ENCODE measurements around the gene MXRA8.
A peak's percentile ranks its signal among the peaks of the same experiment; 100 is the strongest.

MXRA8 gene

DNA sequence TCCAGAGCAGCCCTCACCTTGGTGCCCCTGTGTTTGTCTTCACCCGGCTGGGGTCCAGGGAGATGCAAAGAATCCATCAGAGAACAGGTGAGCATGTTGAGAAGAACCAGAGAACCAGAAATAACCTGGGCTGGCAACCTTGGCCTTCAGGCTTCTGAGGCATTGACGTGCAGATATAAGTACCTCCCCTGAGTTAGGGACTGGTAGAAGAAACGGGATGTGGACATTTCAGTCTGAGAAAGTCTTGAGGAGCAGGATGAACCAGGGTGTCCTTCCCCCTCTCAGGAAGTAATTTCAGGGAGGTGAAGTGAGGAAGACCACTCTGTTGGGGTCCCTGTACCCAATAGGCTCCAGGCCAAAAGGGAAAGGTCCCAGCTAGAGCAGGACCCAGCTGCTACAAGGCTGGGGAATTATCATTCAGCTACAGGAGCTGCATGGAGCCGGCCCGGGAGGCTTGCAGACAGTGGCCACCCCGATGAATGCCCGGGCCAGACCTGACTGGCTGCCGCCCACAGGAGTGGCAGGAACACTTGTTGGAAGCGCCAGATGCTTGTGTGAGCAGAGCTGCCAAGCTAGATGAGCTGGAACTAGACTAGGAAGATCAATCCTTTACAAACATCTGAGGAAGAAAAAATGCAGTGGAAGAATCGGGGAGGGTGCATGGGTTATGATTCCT, 18.3 kb upstream of the MXRA8 start:
- DNase-seq (ENCODE audit: low read depth, low spot score), result no peak
- H3K9ac ChIP-seq (ENCODE audit: insufficient read length, low read depth), result no peak overlapping the region
- no peaks in the 10 kb centered on the region for H3K9me3 ChIP-seq (ENCODE audit: insufficient read depth, low read length)
- H3K36me3 ChIP-seq (ENCODE audit: insufficient read depth, insufficient read length, low read length), result peaks cover 42% of the 10 kb centered on the region
- TF ChIP-seq YY1 (IDR thresholded peaks at IDR 0.05; ENCODE audit: insufficient read depth, insufficient read length) (no peak), ZNF274 (IDR thresholded peaks at IDR 0.05; ENCODE audit: low read depth, low read length) (no peak), SUZ12 (IDR thresholded peaks at IDR 0.05; ENCODE audit: extremely low read depth, insufficient read depth, insufficient read length) (no peak)
- H3K4me1 ChIP-seq (ENCODE audit: insufficient read depth, insufficient read length), result peaks cover 3% of the 10 kb centered on the region
- H3K4me3 ChIP-seq (ENCODE audit: insufficient read length, low read depth), result no peak overlapping the region
- no peaks in the 10 kb centered on the region for H3K27me3 ChIP-seq (ENCODE audit: insufficient read depth, insufficient read length)

DNA sequence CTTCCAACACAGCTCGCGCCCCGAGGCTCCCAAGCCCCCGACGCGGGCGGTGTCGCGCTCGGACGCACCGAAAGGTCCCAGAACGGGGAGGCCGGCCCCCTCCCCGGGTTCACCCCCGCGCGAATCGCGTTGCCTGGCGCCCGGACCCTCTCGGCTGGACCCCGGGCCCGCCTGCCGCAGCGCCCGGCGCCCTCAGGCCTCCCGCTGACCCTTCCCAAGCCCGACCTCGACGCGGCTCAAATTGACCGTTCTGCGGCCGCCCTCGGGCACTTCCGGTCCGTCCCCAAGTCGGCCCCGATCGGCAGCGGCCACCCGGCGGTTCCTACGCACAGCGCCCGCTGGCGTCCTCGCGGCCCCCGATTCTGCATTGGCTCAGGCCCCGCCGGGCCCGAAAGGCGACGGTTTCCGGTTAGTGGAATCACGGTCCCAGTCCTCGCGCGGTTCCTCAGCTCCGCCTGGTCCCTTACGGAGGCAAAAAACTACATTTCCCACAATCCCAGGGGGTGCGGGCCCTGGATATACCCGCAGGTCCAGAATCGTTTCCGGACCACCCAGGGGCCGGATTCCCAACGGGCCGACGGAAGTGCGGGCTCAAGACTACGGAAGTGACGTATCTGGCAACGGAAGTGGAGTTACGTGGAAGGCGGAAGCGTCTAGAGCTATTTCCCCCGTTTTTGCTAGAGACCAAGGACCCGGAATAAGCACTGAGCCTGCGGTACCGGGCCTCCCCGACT, 16.7 kb upstream of the MXRA8 start, which contains the start of gene AURKAIP1:
Gene AURKAIP1 (minus strand): TSS at position 279 of the 734 bp plus-strand sequence. CDS start 451 bp downstream, outside the sequence.
- Histone ChIP-seq H3K36me3 (ENCODE audit: insufficient read depth, insufficient read length, low read length) (peaks cover 42% of the 10 kb centered on the region), H3K4me3 (ENCODE audit: insufficient read length, low read depth) (peak within 1 kb of the TSS; percentile 92), H3K9ac (ENCODE audit: insufficient read length, low read depth) (peak within 1 kb of the TSS; percentile 90), H3K9me3 (ENCODE audit: insufficient read depth, low read length) (no peaks in the 10 kb centered on the region), H3K4me1 (ENCODE audit: insufficient read depth, insufficient read length) (peaks cover 3% of the 10 kb centered on the region), H3K27me3 (ENCODE audit: insufficient read depth, insufficient read length) (no peaks in the 10 kb centered on the region)
- DNase-seq (ENCODE audit: low read depth, low spot score), result peak; percentile 96
- TF ChIP-seq YY1 (IDR thresholded peaks at IDR 0.05; ENCODE audit: insufficient read depth, insufficient read length), result no peak
- no peak for TF ChIP-seq ZNF274 (IDR thresholded peaks at IDR 0.05; ENCODE audit: low read depth, low read length)
- TF ChIP-seq SUZ12 (IDR thresholded peaks at IDR 0.05; ENCODE audit: extremely low read depth, insufficient read depth, insufficient read length), result no peak

DNA sequence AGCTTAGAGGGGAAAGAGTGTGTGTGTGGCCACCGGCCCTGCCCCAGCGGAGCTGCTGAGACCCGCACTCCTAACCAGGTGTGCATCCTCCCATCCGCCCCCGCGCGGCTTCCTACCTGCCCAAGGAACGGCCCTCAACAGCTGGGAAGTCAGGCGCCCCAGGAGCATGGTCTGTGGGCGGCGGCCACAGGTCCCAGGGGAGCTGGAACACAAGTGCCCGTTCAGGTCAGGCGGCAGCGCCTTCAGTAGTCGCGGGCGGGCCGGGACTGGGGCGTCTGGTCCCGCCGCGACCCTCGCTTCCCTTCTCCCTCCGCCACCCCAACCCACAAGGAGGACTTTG, 16.2 kb upstream of the MXRA8 start:
- Histone ChIP-seq H3K9me3 (ENCODE audit: insufficient read depth, low read length) (no peaks in the 10 kb centered on the region), H3K36me3 (ENCODE audit: insufficient read depth, insufficient read length, low read length) (peaks cover 42% of the 10 kb centered on the region), H3K27me3 (ENCODE audit: insufficient read depth, insufficient read length) (no peaks in the 10 kb centered on the region), H3K4me1 (ENCODE audit: insufficient read depth, insufficient read length) (peaks cover 3% of the 10 kb centered on the region), H3K4me3 (ENCODE audit: insufficient read length, low read depth) (peak overlapping the region; percentile 92), H3K9ac (ENCODE audit: insufficient read length, low read depth) (peak overlapping the region; percentile 90)
- no peak for DNase-seq (ENCODE audit: low read depth, low spot score)
- no peak for TF ChIP-seq ZNF274 (IDR thresholded peaks at IDR 0.05; ENCODE audit: low read depth, low read length)
- TF ChIP-seq SUZ12 (IDR thresholded peaks at IDR 0.05; ENCODE audit: extremely low read depth, insufficient read depth, insufficient read length), result no peak
- TF ChIP-seq YY1 (IDR thresholded peaks at IDR 0.05; ENCODE audit: insufficient read depth, insufficient read length), result no peak

DNA sequence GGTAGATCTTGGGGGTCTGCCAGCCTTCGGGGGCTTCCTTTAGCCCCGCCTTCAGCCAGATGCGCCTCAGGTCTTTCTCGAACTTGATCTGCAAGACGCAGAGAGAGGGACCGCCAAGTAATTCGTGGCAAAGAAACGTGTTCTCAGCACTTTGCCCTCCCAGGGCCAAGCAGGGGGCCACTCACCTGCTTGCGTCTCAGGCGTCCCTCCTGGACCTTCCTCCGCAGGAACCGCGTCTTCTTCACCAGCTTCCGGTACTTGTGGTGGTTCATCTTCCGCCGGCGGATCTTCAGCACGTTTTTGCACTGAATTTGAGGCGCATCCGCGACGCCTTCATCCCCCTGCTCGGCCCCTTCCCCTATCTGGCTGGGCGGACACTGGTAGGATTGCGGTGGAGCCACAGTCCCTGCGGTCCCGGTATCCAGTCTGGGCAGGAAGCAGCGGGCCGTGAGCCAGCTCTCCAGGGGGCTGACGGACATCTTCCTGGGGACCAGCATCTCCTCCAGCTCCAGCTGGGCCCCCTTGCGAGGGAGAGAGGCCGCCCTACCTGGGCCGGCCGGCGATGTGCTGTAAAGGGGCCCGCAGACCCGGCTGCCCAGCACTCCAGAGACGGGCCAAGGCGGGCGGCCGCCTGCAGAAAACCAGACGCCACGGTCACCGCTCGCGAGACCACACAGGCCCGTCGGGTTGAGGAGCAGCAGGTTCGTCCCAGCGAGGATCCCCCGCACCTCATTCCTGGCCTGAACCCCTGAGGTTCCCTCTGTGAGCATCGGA, 15.6 kb upstream of the MXRA8 start:
- peaks cover 42% of the 10 kb centered on the region for H3K36me3 ChIP-seq (ENCODE audit: insufficient read depth, insufficient read length, low read length)

DNA sequence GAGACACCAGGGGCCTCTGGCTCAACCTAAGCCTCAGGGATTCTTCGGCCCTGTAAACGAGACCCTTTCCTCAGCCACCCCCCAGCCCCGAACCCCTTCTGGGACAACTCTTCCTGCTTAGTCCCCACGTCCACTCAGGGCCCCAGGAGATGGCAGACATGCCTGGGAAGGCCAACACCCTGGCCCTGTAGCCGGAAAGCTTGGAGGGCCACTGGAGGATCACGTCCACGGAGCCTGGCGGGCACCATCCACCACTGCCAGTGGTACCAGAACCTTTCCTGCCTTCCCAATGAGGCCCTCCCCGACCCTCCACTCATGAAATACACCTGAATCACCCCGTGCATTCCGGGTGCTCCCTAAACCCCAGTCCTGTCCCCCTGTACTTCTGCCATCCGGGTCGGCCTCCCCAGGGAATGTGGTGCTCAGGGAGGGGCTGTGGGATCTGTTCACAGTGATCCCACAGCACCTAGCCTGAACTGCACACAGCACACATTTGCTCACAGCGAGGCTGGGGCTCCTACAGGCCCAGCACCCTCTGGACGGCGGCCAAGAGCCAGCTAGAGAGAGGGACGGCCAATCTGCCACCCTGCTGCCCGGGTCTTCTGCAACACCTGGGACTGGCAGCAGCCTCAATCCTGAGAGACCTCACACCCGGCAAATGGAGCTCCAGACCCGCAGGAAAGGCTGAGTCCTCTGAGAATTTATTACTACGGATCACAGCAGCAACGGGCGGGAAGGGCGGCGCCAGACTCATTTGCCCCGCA, 14.9 kb upstream of the MXRA8 start:
- Histone ChIP-seq H3K9ac (ENCODE audit: insufficient read length, low read depth) (peak overlapping the region; percentile 90), H3K27me3 (ENCODE audit: insufficient read depth, insufficient read length) (no peaks in the 10 kb centered on the region), H3K9me3 (ENCODE audit: insufficient read depth, low read length) (no peaks in the 10 kb centered on the region), H3K4me1 (ENCODE audit: insufficient read depth, insufficient read length) (peaks cover 3% of the 10 kb centered on the region), H3K36me3 (ENCODE audit: insufficient read depth, insufficient read length, low read length) (peaks cover 42% of the 10 kb centered on the region), H3K4me3 (ENCODE audit: insufficient read length, low read depth) (no peak overlapping the region)
- DNase-seq (ENCODE audit: low read depth, low spot score), result no peak
- no peak for TF ChIP-seq YY1 (IDR thresholded peaks at IDR 0.05; ENCODE audit: insufficient read depth, insufficient read length)
- TF ChIP-seq ZNF274 (IDR thresholded peaks at IDR 0.05; ENCODE audit: low read depth, low read length), result no peak
- no peak for TF ChIP-seq SUZ12 (IDR thresholded peaks at IDR 0.05; ENCODE audit: extremely low read depth, insufficient read depth, insufficient read length)

More for the DNA sequence above, 15.6 kb upstream of the MXRA8 start:
- H3K4me1 ChIP-seq (ENCODE audit: insufficient read depth, insufficient read length), result peaks cover 3% of the 10 kb centered on the region
- peak overlapping the region; percentile 92 for H3K4me3 ChIP-seq (ENCODE audit: insufficient read length, low read depth)
- no peak for TF ChIP-seq SUZ12 (IDR thresholded peaks at IDR 0.05; ENCODE audit: extremely low read depth, insufficient read depth, insufficient read length)
- no peak for TF ChIP-seq YY1 (IDR thresholded peaks at IDR 0.05; ENCODE audit: insufficient read depth, insufficient read length)
- TF ChIP-seq ZNF274 (IDR thresholded peaks at IDR 0.05; ENCODE audit: low read depth, low read length), result no peak
- H3K9ac ChIP-seq (ENCODE audit: insufficient read length, low read depth), result peak overlapping the region; percentile 90
- no peak for DNase-seq (ENCODE audit: low read depth, low spot score)
- H3K27me3 ChIP-seq (ENCODE audit: insufficient read depth, insufficient read length), result no peaks in the 10 kb centered on the region
- no peaks in the 10 kb centered on the region for H3K9me3 ChIP-seq (ENCODE audit: insufficient read depth, low read length)

DNA sequence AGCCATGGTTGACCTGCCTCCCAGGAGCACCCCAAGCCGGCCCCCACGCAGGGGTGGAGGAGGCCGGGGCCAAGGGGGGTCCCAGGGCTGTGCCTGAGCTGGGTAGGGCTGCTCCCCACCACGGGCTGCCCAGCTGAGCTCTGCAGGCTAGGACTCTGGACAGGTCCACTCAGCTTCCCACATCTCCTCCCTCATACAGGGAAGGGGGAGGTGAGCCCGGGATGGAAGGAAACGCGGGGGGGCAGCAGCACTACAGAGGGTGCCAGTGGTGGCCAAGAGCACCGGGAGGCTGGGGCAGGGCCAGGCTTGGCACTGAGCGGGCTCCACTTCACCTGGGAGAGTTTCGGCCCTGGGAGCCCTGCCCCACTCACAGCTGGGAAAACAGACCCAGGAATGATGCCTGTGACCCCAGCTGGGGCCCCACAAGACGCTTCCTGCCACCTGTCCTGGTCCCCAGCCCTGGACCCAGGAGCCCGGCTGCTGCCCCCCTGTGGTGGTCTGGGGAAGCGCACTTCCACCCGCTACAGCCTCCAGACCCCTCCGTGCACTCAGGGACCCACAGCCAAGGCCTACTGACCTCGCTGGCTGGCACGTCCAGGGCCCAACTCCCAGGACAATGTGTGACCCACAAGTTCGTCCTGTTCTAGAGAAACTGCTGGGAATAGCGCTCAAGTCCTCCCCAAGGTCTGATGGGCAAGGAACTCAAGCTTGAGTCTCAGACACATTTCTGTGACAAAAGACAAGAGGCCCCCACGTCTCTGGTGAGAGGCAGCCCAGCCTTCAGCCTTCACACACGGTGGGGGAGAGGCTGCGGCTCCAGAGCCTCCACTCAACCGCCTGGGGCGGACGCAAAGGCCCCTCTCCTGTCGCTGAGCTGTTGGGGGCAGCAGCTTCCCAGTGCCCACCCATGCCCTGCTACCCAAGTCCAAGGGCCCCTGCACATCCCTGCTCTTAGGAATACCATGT, 13.7 kb upstream of the MXRA8 start:
- TF ChIP-seq ZNF274 (IDR thresholded peaks at IDR 0.05; ENCODE audit: low read depth, low read length), result no peak
- TF ChIP-seq SUZ12 (IDR thresholded peaks at IDR 0.05; ENCODE audit: extremely low read depth, insufficient read depth, insufficient read length), result no peak
- no peak for TF ChIP-seq YY1 (IDR thresholded peaks at IDR 0.05; ENCODE audit: insufficient read depth, insufficient read length)
- Histone ChIP-seq H3K36me3 (ENCODE audit: insufficient read depth, insufficient read length, low read length) (peaks cover 42% of the 10 kb centered on the region), H3K4me1 (ENCODE audit: insufficient read depth, insufficient read length) (peaks cover 3% of the 10 kb centered on the region), H3K4me3 (ENCODE audit: insufficient read length, low read depth) (no peak overlapping the region), H3K27me3 (ENCODE audit: insufficient read depth, insufficient read length) (no peaks in the 10 kb centered on the region), H3K9ac (ENCODE audit: insufficient read length, low read depth) (peak overlapping the region; percentile 42), H3K9me3 (ENCODE audit: insufficient read depth, low read length) (0 out of 2 replicates have a peak, but pooled peaks cover 2% of the 10 kb centered on the region)
- no peak for DNase-seq (ENCODE audit: low read depth, low spot score)

All from NT2/D1 (cell line).